ENCODE data around the gene KCMF1. TPM values are rescaled to one million over a fixed set of nuclear protein-coding genes. Genes with fewer than 3 reads are reported as not detected.

KCMF1 gene
- total and polyA plus RNA-seq, 4 donors = 10.5 to 45.4 (median 23.1) TPM

GRCh38 chr2:85071096-85071495 is 100.1 kb downstream of the KCMF1 start:
- Histone ChIP-seq H3K9me3 (ENCODE audit: control insufficient read depth in 4 of 4, low read length in 3 of 4) (no peaks in the 10 kb centered on the region), H3K36me3 (ENCODE audit: control insufficient read depth in 4 of 4, insufficient read depth in 3 of 4, low read depth in 1 of 4, low read length in 3 of 4) (no peaks in the 10 kb centered on the region), H3K4me3 (ENCODE audit: low read depth in 1 of 3, low read length in 3 of 3) (no peak overlapping the region), H3K4me1 (ENCODE audit: control insufficient read depth in 4 of 4, insufficient read depth in 4 of 4, low read length in 3 of 4) (peaks cover 0 to 10% (median 5%) of the 10 kb centered on the region in 4 donors), H3K27ac (ENCODE audit: low read depth in 1 of 2, low read length in 2 of 2) (no peak overlapping the region), H3K27me3 (ENCODE audit: control insufficient read depth in 4 of 4, insufficient read depth in 4 of 4, low read length in 3 of 4) (no peaks in the 10 kb centered on the region), H3K9ac (ENCODE audit: low read depth in 1 of 2, low read length in 2 of 2) (no peak overlapping the region)
- no peak for DNase-seq (ENCODE audit: low spot score)
- no peak for TF ChIP-seq YY1 (IDR thresholded peaks at IDR 0.05)
- TF ChIP-seq MAX (IDR thresholded peaks at IDR 0.05) = no peak
- no peak for TF ChIP-seq REST (IDR thresholded peaks at IDR 0.05)
- TF ChIP-seq RAD21 (IDR thresholded peaks at IDR 0.05) = no peak
- no peak for TF ChIP-seq NR2F2 (IDR thresholded peaks at IDR 0.05)
- no peak for TF ChIP-seq EGR1 (IDR thresholded peaks at IDR 0.05; ENCODE audit: low read depth in 2 of 2)
- TF ChIP-seq ZBTB33 (IDR thresholded peaks at IDR 0.05) = no peak
- TF ChIP-seq SP1 (IDR thresholded peaks at IDR 0.05) = no peak
- TF ChIP-seq HNF4G (IDR thresholded peaks at IDR 0.05) = no peak
- no peak for TF ChIP-seq ATF3 (IDR thresholded peaks at IDR 0.05)
- TF ChIP-seq HNF4A (conservative IDR thresholded peaks at IDR 0.05) = no peak
- TF ChIP-seq CTCF (IDR thresholded peaks at IDR 0.05; ENCODE audit: low read depth, low read length, missing input control) = no peak
- no peak for TF ChIP-seq FOXA1 (IDR thresholded peaks at IDR 0.05)
- no peak for TF ChIP-seq JUND (IDR thresholded peaks at IDR 0.05)
- no peak for TF ChIP-seq FOXA2 (IDR thresholded peaks at IDR 0.05)
- no peak for TF ChIP-seq GABPA (IDR thresholded peaks at IDR 0.05 in 1 of 2, conservative IDR thresholded peaks at IDR 0.05 in 1 of 2)
- TF ChIP-seq TAF1 (conservative IDR thresholded peaks at IDR 0.05) = no peak
- TF ChIP-seq RXRA (IDR thresholded peaks at IDR 0.05) = no peak
- WGBS = 89% methylated on average over 3 of the region's 3 CpGs
